Lower leg skin (tissue), 4 donors: ENCODE measurements around the gene INS. TPM values are rescaled to one million over a fixed set of nuclear protein-coding genes. Genes with fewer than 3 reads are reported as not detected.

ENCODE experiments used
- DNase-seq, 2 donors: peaks; one replicate each; pipeline ENCODE4 v3.0.0-alpha.2; 2019; ENCODE audit warnings: low spot score in 2 of 2
- H3K4me3 ChIP-seq: fragments of 200-600 bp; sonication (generic); 2 replicates; pipeline ENCODE4 v1.5.1; 2017; ENCODE audit warnings: mild to moderate bottlenecking, low read depth; ENCODE audit not compliant: poor library complexity, severe bottlenecking
- CTCF ChIP-seq, 3 donors: fragments of 450-650 bp; IDR thresholded peaks; one replicate each; pipeline ENCODE4 v1.5.1; 2016; ENCODE audit warnings: antibody characterized with exemption in 3 of 3, mild to moderate bottlenecking in 3 of 3, moderate library complexity in 2 of 3
- POLR2A ChIP-seq, 2 donors: fragments of 450-650 bp; IDR thresholded peaks; one replicate each; pipeline ENCODE4 v1.6.1; 2016 to 2017; ENCODE audit warnings: antibody characterized with exemption in 2 of 2, mild to moderate bottlenecking in 1 of 2, moderate library complexity in 1 of 2
- WGBS, 2 donors: methylation state at CpG; one replicate each; pipeline ENCODE4 v1.1.5; 2018; 5-methylcytosine and 5-hydroxymethylcytosine counted together
- intact Hi-C: fragments of 100-400 bp; cut with DNase I; formaldehyde crosslinking; loops from one replicate; pipeline ENCODE4 v1.15.0; 2023; ENCODE audit warnings: low total_unique reads
- total RNA-seq, 4 donors: library from RNA; depleted of rRNA; stranded (reverse); fragments of >200 nt; gene quantifications; one replicate each; pipeline ENCODE4 v1.1.0, GENCODE V29; 2016

The INS gene
- total RNA-seq, 4 donors from 2014 or later, result not detected

GRCh38 chr11:2139123-2139521 lies 21.9 kb downstream of the INS start, which contains the start of gene IGF2:
Gene IGF2 (minus strand): TSS chr11:2139389. CDS start chr11:2135523, 3,866 bp downstream.
- WGBS, 2 donors, result 0% methylated on average over 17 to 44 of the region's 62 CpGs
- no peak for DNase-seq
- intact Hi-C loops, result no loop called here
- no peak within 1 kb of the TSS for H3K4me3 ChIP-seq
- TF ChIP-seq CTCF (IDR thresholded peaks at IDR 0.05), result no peak
- no peak for TF ChIP-seq POLR2A (IDR thresholded peaks at IDR 0.05)

DNA sequence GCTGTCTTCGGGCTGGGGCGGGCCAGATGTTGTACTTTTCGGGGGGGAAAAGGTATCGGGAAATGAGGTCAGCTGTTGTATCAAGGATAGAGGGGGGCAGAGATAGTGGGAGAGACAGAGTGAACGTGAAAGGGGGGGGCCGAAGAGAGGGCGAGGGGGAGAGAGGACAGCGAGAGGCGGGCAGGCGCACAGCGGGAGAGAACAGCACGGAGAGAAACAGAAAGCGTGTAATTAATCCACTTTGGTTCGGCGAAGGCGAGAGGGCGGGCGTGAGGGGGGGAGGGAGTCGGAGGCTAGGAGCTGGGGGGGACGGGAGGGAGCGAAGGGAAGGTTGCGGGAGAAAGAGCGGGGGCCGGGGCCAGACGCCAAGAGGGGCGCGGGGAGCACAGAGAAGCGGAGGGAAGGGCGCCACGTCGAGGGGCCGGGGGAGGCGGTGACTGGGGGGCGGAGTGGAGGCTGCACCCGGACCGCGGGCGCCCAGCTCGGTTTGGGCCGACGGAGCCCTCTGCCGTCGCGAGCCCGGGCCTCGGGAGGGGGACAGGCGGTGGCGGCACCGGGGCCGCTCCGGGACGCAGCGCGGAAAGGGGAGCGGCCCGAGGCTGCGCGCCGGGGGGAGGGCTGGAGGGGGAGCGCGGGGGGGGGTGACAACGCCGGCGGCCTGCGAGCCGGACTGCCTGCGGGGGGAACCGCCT lies 22.4 kb downstream of the INS start:
- no peak for TF ChIP-seq POLR2A (IDR thresholded peaks at IDR 0.05)
- TF ChIP-seq CTCF (IDR thresholded peaks at IDR 0.05), result no peak
- DNase-seq, result no peak
- 2% methylated on average over 36 to 62 of the region's 68 CpGs for WGBS, 2 donors
- intact Hi-C loops, result no loop called here
- H3K4me3 ChIP-seq, result no peak overlapping the region

GRCh38 chr11:2138068-2138430 lies 23.0 kb downstream of the INS start:
- intact Hi-C loops, result no loop called here
- no peak for DNase-seq
- 1% methylated on average over 33 of the region's 44 CpGs; no CpG with 5 or more reads in 1 of the 2 donors for WGBS, 2 donors

DNA sequence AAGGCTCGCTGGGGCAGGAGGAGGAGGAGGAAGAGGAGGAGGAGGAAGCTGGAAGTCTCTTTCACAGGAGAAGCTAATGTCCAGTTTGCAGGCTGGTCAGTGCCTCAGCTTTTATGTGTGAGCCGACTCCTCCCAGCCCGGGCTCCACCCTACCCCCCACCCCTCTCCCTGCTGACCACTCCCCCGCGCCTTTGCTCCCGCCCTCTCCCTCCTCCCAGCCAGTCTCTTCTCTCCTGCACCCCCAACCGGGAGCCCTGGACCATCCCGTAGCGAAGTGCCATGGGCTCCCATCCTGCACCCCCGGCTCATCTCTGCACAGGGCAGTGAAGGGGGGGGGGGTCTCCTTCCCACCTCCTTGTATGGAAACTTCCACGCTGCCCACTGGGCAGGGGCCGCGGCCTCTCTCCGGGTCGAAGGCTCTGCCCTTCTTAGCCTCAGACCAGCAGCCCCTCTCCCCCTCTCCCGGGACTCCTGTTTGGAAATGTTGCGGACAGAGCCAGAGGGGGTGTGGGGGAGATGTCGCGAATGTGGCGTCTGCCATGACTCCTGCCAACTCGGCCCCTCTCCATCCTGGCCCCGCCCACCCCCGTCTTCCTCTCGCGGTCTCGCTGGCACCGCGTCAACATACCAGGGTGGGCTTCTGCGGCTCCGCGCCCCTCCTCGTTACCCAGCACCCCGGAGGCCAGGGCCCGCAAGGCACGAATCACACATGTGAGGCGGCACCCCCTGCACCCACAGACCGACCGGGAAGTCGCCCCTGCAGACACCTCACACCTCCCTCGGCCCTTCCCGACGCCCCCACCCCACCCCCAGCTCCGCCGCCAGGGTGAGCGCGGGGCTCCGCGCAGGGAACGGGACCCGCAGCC lies 23.6 kb downstream of the INS start:
- no peak for DNase-seq
- no peak overlapping the region for H3K4me3 ChIP-seq
- intact Hi-C loops, result no loop called here
- 1 to 3% methylated on average over 22 to 38 of the region's 50 CpGs for WGBS, 2 donors
- TF ChIP-seq CTCF (IDR thresholded peaks at IDR 0.05), result no peak
- TF ChIP-seq POLR2A (IDR thresholded peaks at IDR 0.05), result no peak

More at GRCh38 chr11:2138068-2138430, 23.0 kb downstream of the INS start:
- no peak overlapping the region for H3K4me3 ChIP-seq
- TF ChIP-seq CTCF (IDR thresholded peaks at IDR 0.05) (no peak), POLR2A (IDR thresholded peaks at IDR 0.05) (no peak)

DNA sequence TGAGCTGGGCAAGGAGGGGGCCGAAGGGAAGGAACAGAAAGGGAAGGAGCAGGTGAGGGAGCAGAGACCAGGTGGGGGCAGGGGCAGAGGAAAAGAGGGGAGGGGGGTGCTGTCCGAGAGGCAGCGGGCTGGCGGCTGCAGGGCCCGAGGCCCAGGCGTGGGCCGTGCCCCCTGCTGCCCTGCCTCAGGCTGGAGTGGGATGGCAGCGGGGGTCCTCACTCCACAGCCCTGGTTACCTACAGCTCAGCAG lies 24.1 kb downstream of the INS start:
- intact Hi-C loops, result no loop called here
- WGBS, 2 donors, result 22 to 40% methylated on average over 8 of the region's 8 CpGs
- no peak overlapping the region for H3K4me3 ChIP-seq
- no peak for TF ChIP-seq POLR2A (IDR thresholded peaks at IDR 0.05)
- no peak for TF ChIP-seq CTCF (IDR thresholded peaks at IDR 0.05)
- DNase-seq, result no peak
